Stimulated activated CD4-positive, alpha-beta T cell treated with anti-CD3 and anti-CD28 coated beads, TNF-alpha, amount 100 ng/mL, for 1 hour (primary cell): ENCODE data around the gene ATP2B2.

Experiments
- DNase-seq, 3 donors: peaks; one replicate each; pipeline ENCODE4 v3.0.0-alpha.2; 2020; ENCODE audit warnings: low read depth in 3 of 3, low spot score in 1 of 3

ATP2B2 gene

GRCh38 chr3:10347648-10348403, 157.6 kb downstream of the ATP2B2 start:
- no peak for DNase-seq

- no peak for DNase-seq
Measured at GRCh38 chr3:10345911-10346310, 159.5 kb downstream of the ATP2B2 start.

GRCh38 chr3:10344944-10345575, 160.3 kb downstream of the ATP2B2 start:
- DNase-seq = no peak

- DNase-seq = peak in 2 of 3 donors; percentile 33 to 46
Measured at GRCh38 chr3:10344147-10344943, 161.0 kb downstream of the ATP2B2 start.

GRCh38 chr3:10343526-10343925, 161.9 kb downstream of the ATP2B2 start:
- DNase-seq = no peak

- no peak for DNase-seq
Measured at GRCh38 chr3:10342781-10343180, 162.6 kb downstream of the ATP2B2 start.

- DNase-seq = no peak
Measured at GRCh38 chr3:10341901-10342398, 163.4 kb downstream of the ATP2B2 start.

GRCh38 chr3:10340476-10340875, 164.9 kb downstream of the ATP2B2 start:
- no peak for DNase-seq

- no peak for DNase-seq
Measured at GRCh38 chr3:10340046-10340445, 165.3 kb downstream of the ATP2B2 start.

- no peak for DNase-seq
Measured at GRCh38 chr3:10339376-10339955, 165.9 kb downstream of the ATP2B2 start.

GRCh38 chr3:10338591-10339353, 166.6 kb downstream of the ATP2B2 start:
- DNase-seq = no peak

GRCh38 chr3:10338164-10338470, 167.3 kb downstream of the ATP2B2 start:
- no peak for DNase-seq

- DNase-seq = no peak
Measured at GRCh38 chr3:10337323-10338163, 167.8 kb downstream of the ATP2B2 start.

- DNase-seq = no peak
Measured at GRCh38 chr3:10336761-10337160, 168.6 kb downstream of the ATP2B2 start.

GRCh38 chr3:10335871-10336622, 169.3 kb downstream of the ATP2B2 start:
- DNase-seq = no peak

- DNase-seq = no peak
Measured at GRCh38 chr3:10335190-10335738, 170.1 kb downstream of the ATP2B2 start.

GRCh38 chr3:10334459-10334858, 170.9 kb downstream of the ATP2B2 start:
- no peak for DNase-seq

- DNase-seq = no peak
Measured at GRCh38 chr3:10334042-10334441, 171.3 kb downstream of the ATP2B2 start.

GRCh38 chr3:10333349-10333650, 172.1 kb downstream of the ATP2B2 start:
- DNase-seq = no peak
